CD14-positive monocyte (primary cell): ENCODE data around the gene LZTS2. TPM values are rescaled to one million over a fixed set of nuclear protein-coding genes. Genes with fewer than 3 reads are reported as not detected.
A peak's percentile ranks its signal among the peaks of the same experiment; 100 is the strongest.
"Not testable (repeated sequence)": the region's sequence is repeated elsewhere in the genome, so short reads cannot be mapped to it uniquely, and the experiment has no call there.

Source experiments
- DNase-seq, 3 donors: peaks; one replicate each; pipeline ENCODE4 v3.0.0-alpha.2; 2011 to 2022
- H2AFZ ChIP-seq: 2 replicates; pipeline ENCODE4 v1.6.0; 2012; ENCODE audit warnings: mild to moderate bottlenecking, low read depth, low read length, inconsistent platforms; ENCODE audit not compliant: insufficient read depth, poor library complexity, severe bottlenecking
- H3K27ac ChIP-seq, 2 donors: 1 replicate in 1 of 2; 2 replicates in 1 of 2; pipeline ENCODE4 v1.5.1; 2012 to 2013; ENCODE audit warnings: low read length in 2 of 2, control low read depth in 1 of 2, inconsistent platforms in 1 of 2, low read depth in 1 of 2, mild to moderate bottlenecking in 1 of 2
- H3K27me3 ChIP-seq, 2 donors: one replicate each; pipeline versions ENCODE4 v1.6.0 to v1.6.1; 2011 to 2013; ENCODE audit warnings: low read length in 2 of 2; ENCODE audit not compliant: control insufficient read depth in 2 of 2, insufficient read depth in 2 of 2
- H3K36me3 ChIP-seq, 2 donors: replicated peaks in 1 of 2; 1 replicate in 1 of 2; 2 replicates in 1 of 2; pipeline versions ENCODE4 v1.5.1 to v1.6.1; 2012 to 2013; ENCODE audit warnings: low read length in 2 of 2, control low read depth in 1 of 2, inconsistent platforms in 1 of 2, mild to moderate bottlenecking in 1 of 2; ENCODE audit not compliant: insufficient read depth in 2 of 2, control insufficient read depth in 1 of 2
- H3K4me1 ChIP-seq, 2 donors: 1 replicate in 1 of 2; 2 replicates in 1 of 2; pipeline versions ENCODE4 v1.5.1 to v1.6.1; 2012 to 2013; ENCODE audit warnings: low read length in 2 of 2, control low read depth in 1 of 2, inconsistent platforms in 1 of 2, mild to moderate bottlenecking in 1 of 2, moderate library complexity in 1 of 2; ENCODE audit not compliant: insufficient read depth in 2 of 2, control insufficient read depth in 1 of 2
- H3K4me2 ChIP-seq: replicated peaks from 2 replicates; pipeline ENCODE3; 2012; ENCODE audit warnings: low read length, moderate library complexity, mild to moderate bottlenecking; ENCODE audit not compliant: poor library complexity, severe bottlenecking; ENCODE audit errors: extremely low read depth
- H3K4me3 ChIP-seq, 3 experiments: fragments of 200-600 bp in 1 of 3; sonication (generic) in 1 of 3; replicated peaks in 1 of 3; 1 replicate in 2 of 3; 2 replicates in 1 of 3; pipeline ENCODE4 v1.5.1; 2011 to 2013; ENCODE audit warnings: low read length in 3 of 3, mild to moderate bottlenecking in 3 of 3, control low read depth in 2 of 3, low read depth in 2 of 3, inconsistent platforms in 1 of 3, moderate library complexity in 1 of 3
- H3K79me2 ChIP-seq: 2 replicates; pipeline ENCODE4 v1.6.0; 2012; ENCODE audit warnings: mild to moderate bottlenecking, control low read depth, inconsistent platforms, low read length, moderate library complexity; ENCODE audit not compliant: insufficient read depth
- H3K9ac ChIP-seq: 2 replicates; pipeline ENCODE4 v1.6.0; 2017; ENCODE audit warnings: low read length, mild to moderate bottlenecking; ENCODE audit not compliant: insufficient read depth, poor library complexity, severe bottlenecking
- H3K9me3 ChIP-seq, 2 donors: replicated peaks in 1 of 2; 1 replicate in 1 of 2; 2 replicates in 1 of 2; pipeline versions ENCODE4 v1.5.1 to v1.6.1; 2012 to 2013; ENCODE audit warnings: low read length in 2 of 2, control low read depth in 1 of 2; ENCODE audit not compliant: control insufficient read depth in 1 of 2, insufficient read depth in 1 of 2
- H4K20me1 ChIP-seq: 2 replicates; pipeline ENCODE4 v1.6.0; 2012; ENCODE audit warnings: mild to moderate bottlenecking, low read length, control low read depth, moderate library complexity; ENCODE audit not compliant: insufficient read depth
- H3K27ac Mint-ChIP-seq, 7 donors: one replicate each; pipeline ENCODE4 v1.8.0; 2020; ENCODE audit warnings: mild to moderate bottlenecking in 7 of 7, mixed read lengths in 7 of 7, moderate library complexity in 6 of 7, inconsistent platforms in 2 of 7
- H3K27me3 Mint-ChIP-seq, 3 donors: one replicate each; pipeline ENCODE4 v1.8.0; 2021 to 2022; ENCODE audit warnings: low read depth in 3 of 3, mild to moderate bottlenecking in 3 of 3, mixed read lengths in 3 of 3, moderate library complexity in 3 of 3, inconsistent platforms in 1 of 3
- H3K36me3 Mint-ChIP-seq, 2 donors: one replicate each; pipeline ENCODE4 v1.8.0; 2020; ENCODE audit warnings: mixed read lengths in 2 of 2, inconsistent platforms in 1 of 2, mild to moderate bottlenecking in 1 of 2
- H3K4me1 Mint-ChIP-seq: one replicate; pipeline ENCODE4 v1.8.0; 2020; ENCODE audit warnings: mild to moderate bottlenecking, mixed read lengths
- H3K4me3 Mint-ChIP-seq, 2 donors: one replicate each; pipeline ENCODE4 v1.8.0; 2020; ENCODE audit warnings: mild to moderate bottlenecking in 2 of 2, mixed read lengths in 2 of 2, moderate library complexity in 1 of 2
- H3K9me3 Mint-ChIP-seq, 7 donors: one replicate each; pipeline ENCODE4 v1.8.0; 2020 to 2022; ENCODE audit warnings: mixed read lengths in 7 of 7, mild to moderate bottlenecking in 6 of 7, moderate library complexity in 6 of 7, inconsistent platforms in 2 of 7
- CTCF ChIP-seq: fragments of 200-600 bp; IDR thresholded peaks from one replicate; pipeline ENCODE4 v1.8.0; 2022; ENCODE audit warnings: antibody characterized with exemption, mild to moderate bottlenecking
- WGBS: methylation state at CpG from one replicate; pipeline ENCODE4 v1.1.5; 2013; ENCODE audit warnings: missing lambda C conversion rate; ENCODE audit not compliant: insufficient coverage; 5-methylcytosine and 5-hydroxymethylcytosine counted together
- intact Hi-C, 2 donors: fragments of 100-400 bp; cut with micrococcal nuclease; formaldehyde crosslinking; loops; one replicate each; pipeline versions ENCODE4 v1.15.0 to v1.15.1; 2023
- polyA plus RNA-seq, 3 donors: library from polyadenylated mRNA; depleted of rRNA in 1 of 3; unstranded in 2 of 3; stranded (reverse) in 1 of 3; fragments of 300-500 nt in 2 of 3; fragments of >200 nt in 1 of 3; fragmentation: Illumina TruSeq in 2 of 3; gene quantifications; 1 replicate in 2 of 3; 2 replicates in 1 of 3; pipeline ENCODE4 v1.2.3, GENCODE V29; 2012 to 2021

Gene LZTS2
- polyA plus RNA-seq, 3 donors: 2.8 to 9.2 (median 3.3) TPM

GRCh38 chr10:101033276-101033675 lies 33.7 kb downstream of the LZTS2 start:
- Mint-ChIP-seq H3K4me1 (peaks cover 43% of the 10 kb centered on the region), H3K27me3 (peaks cover 2 to 7% (median 6%) of the 10 kb centered on the region in 3 donors), H3K27ac (peak overlapping the region; percentile 5 to 100 (median 97)), H3K4me3 (peak overlapping the region in 1 of 2 donors; percentile 98), H3K36me3 (peaks cover 41 to 43% of the 10 kb centered on the region in 2 donors), H3K9me3 (peaks cover 0 to 1% (median 0%) of the 10 kb centered on the region in 7 donors)
- DNase-seq: no peak
- H3K79me2 ChIP-seq: peaks cover 7% of the 10 kb centered on the region
- H3K4me1 ChIP-seq: peaks cover 36 to 49% of the 10 kb centered on the region in 2 donors
- no peak overlapping the region for H2AFZ ChIP-seq
- no peaks in the 10 kb centered on the region for H3K9me3 ChIP-seq
- H3K36me3 ChIP-seq: peaks cover 36 to 39% of the 10 kb centered on the region in 2 donors
- peak overlapping the region in 1 of 2 donors; percentile 100 for H3K27ac ChIP-seq
- no peaks in the 10 kb centered on the region for H3K27me3 ChIP-seq
- no peak for TF ChIP-seq CTCF
- no CpG with 5 or more reads among the region's 3 CpGs for WGBS
- intact Hi-C loops: no loop called here
- peaks cover 17% of the 10 kb centered on the region for H4K20me1 ChIP-seq
- peak overlapping the region; percentile 98 for H3K9ac ChIP-seq
- H3K4me3 ChIP-seq: peak overlapping the region in 1 of 3 experiments; percentile 96
- H3K4me2 ChIP-seq: peak overlapping the region; percentile 98

GRCh38 chr10:101034404-101034803 lies 34.8 kb downstream of the LZTS2 start:
- H3K9me3 Mint-ChIP-seq, H3K4me2 ChIP-seq, H3K4me3 ChIP-seq, H3K9ac ChIP-seq, H3K27ac ChIP-seq, H3K27me3 Mint-ChIP-seq, intact Hi-C loops, H3K27ac Mint-ChIP-seq, H3K4me3 Mint-ChIP-seq, H3K79me2 ChIP-seq, DNase-seq, H3K9me3 ChIP-seq, H3K27me3 ChIP-seq, H2AFZ ChIP-seq: not testable (repeated sequence)
- peaks cover 17% of the 10 kb centered on the region for H4K20me1 ChIP-seq
- Mint-ChIP-seq H3K36me3 (peaks cover 52 to 54% of the 10 kb centered on the region in 2 donors), H3K4me1 (peaks cover 31% of the 10 kb centered on the region)
- H3K36me3 ChIP-seq: peaks cover 47 to 51% of the 10 kb centered on the region in 2 donors
- H3K4me1 ChIP-seq: peaks cover 25 to 38% of the 10 kb centered on the region in 2 donors
- WGBS: 95% methylated on average over 4 of the region's 4 CpGs
